HepG2 (cell line): ENCODE data around the gene SLC16A2. TPM values are rescaled to one million over a fixed set of nuclear protein-coding genes. Genes with fewer than 3 reads are reported as not detected.

ENCODE experiments used
- ATAC-seq: fragments of 200-7000 bp; cut with Tn5 transposase; 3 replicates; pipeline ENCODE4 v1.9.1; 2020; ENCODE audit warnings: mild to moderate bottlenecking, moderate library complexity
- BruUV-seq: library from RNA; stranded (reverse); fragments of 400-500 nt; replicated peaks from 2 replicates; lab custom pipeline; 2021; lab: Mats Ljungman, UMichigan
- CTCF ChIA-PET: fragments of 300-600 bp; formaldehyde crosslinking; extraction: SDS; loops from one replicate; lab custom pipeline; 2021; ENCODE audit warnings: low total read pairs, inconsistent platforms, low intra/inter-chr PET ratio; lab: Yijun Ruan, JAX
- POLR2A ChIA-PET: fragments of 350-600 bp; sonication (Branson Sonifier 250); formaldehyde crosslinking; loops from one replicate; lab custom pipeline; 2020; ENCODE audit warnings: antibody characterized with exemption, inconsistent platforms; lab: Yijun Ruan, JAX
- DNase-seq: peaks from one replicate; pipeline ENCODE4 v3.0.0-alpha.2; 2015; ENCODE audit warnings: low spot score
- FAIRE-seq: peaks from 3 replicates; lab custom pipeline; 2011; peaks lifted over from hg19 to GRCh38; lab: Jason Lieb, UNC
- H2AFZ ChIP-seq: one replicate; pipeline ENCODE4 v1.6.1; 2011; ENCODE audit warnings: low read length, inconsistent platforms
- H3K27ac ChIP-seq: fragments of 300-600 bp; 3 replicates; pipeline ENCODE4 v1.8.0; 2011; ENCODE audit warnings: mixed run types, mild to moderate bottlenecking, mixed read lengths, low read length, inconsistent platforms; ENCODE audit not compliant: insufficient read depth; ENCODE audit errors: extremely low read length
- H3K27me3 ChIP-seq, 2 experiments: fragments of 200-600 bp in 1 of 2; 2 replicates in 1 of 2; 3 replicates in 1 of 2; pipeline versions ENCODE4 v1.6.0 to v1.8.0; 2011; ENCODE audit warnings: low read length in 2 of 2, mild to moderate bottlenecking in 2 of 2, moderate library complexity in 2 of 2, inconsistent platforms in 1 of 2; ENCODE audit not compliant: insufficient read depth in 2 of 2, control insufficient read depth in 1 of 2
- H3K36me3 ChIP-seq, 2 experiments: fragments of 200-600 bp in 1 of 2; replicated peaks in 1 of 2; 2 replicates in 1 of 2; 3 replicates in 1 of 2; pipeline versions ENCODE4 v1.5.1 to v1.8.0; 2011; ENCODE audit warnings: low read length in 2 of 2, inconsistent platforms in 1 of 2; ENCODE audit not compliant: insufficient read depth in 2 of 2, control insufficient read depth in 1 of 2
- H3K4me1 ChIP-seq: 2 replicates; pipeline ENCODE4 v1.5.1; 2012; ENCODE audit warnings: low read length, inconsistent platforms; ENCODE audit not compliant: insufficient read depth
- H3K4me2 ChIP-seq: 2 replicates; pipeline ENCODE4 v1.6.0; 2011; ENCODE audit warnings: low read depth, low read length, inconsistent platforms
- H3K4me3 ChIP-seq, 3 experiments: fragments of 200-600 bp in 1 of 3; sonication (generic), shearing (Covaris generic) in 1 of 3; replicated peaks in 1 of 3; 2 replicates each; pipeline ENCODE4 v1.5.1; 2011 to 2016; ENCODE audit warnings: low read length in 3 of 3, inconsistent platforms in 2 of 3, low read depth in 2 of 3, mild to moderate bottlenecking in 2 of 3, control low read depth in 1 of 3, mixed read lengths in 1 of 3; ENCODE audit not compliant: insufficient read depth in 1 of 3
- H3K79me2 ChIP-seq: one replicate; pipeline ENCODE4 v1.6.1; 2011; ENCODE audit warnings: low read length, inconsistent platforms; ENCODE audit not compliant: insufficient read depth
- H3K9ac ChIP-seq: 2 replicates; pipeline ENCODE4 v1.6.0; 2011; ENCODE audit warnings: mild to moderate bottlenecking, low read depth, low read length, inconsistent platforms; ENCODE audit not compliant: insufficient read depth
- H3K9me3 ChIP-seq: 2 replicates; pipeline ENCODE4 v1.5.1; 2012; ENCODE audit warnings: mild to moderate bottlenecking, low read length
- H4K20me1 ChIP-seq: 2 replicates; pipeline ENCODE4 v1.6.0; 2011; ENCODE audit warnings: inconsistent platforms, mild to moderate bottlenecking, low read length, moderate library complexity; ENCODE audit not compliant: insufficient read depth
- CBX2 ChIP-seq, 2 experiments: fragments of 200-600 bp in 1 of 2; sonication (generic); formaldehyde crosslinking in 1 of 2; IDR thresholded peaks; 2 replicates each; pipeline versions ENCODE4 v1.7.0 to v1.8.1; 2018 to 2022; ENCODE audit warnings: low read depth in 2 of 2, low read length in 1 of 2, mild to moderate bottlenecking in 1 of 2, missing genetic modification reagents in 1 of 2
- EED ChIP-seq: sonication (generic); formaldehyde crosslinking; IDR thresholded peaks from 2 replicates; pipeline ENCODE4 v1.5.0; 2020; ENCODE audit warnings: mild to moderate bottlenecking, missing genetic modification reagents
- FOXK1 ChIP-seq: sonication (generic); formaldehyde crosslinking; IDR thresholded peaks from 2 replicates; pipeline ENCODE4 v1.4.0; 2020; ENCODE audit warnings: low read depth, missing genetic modification reagents, borderline replicate concordance
- GATAD2A ChIP-seq: IDR thresholded peaks from 2 replicates; pipeline ENCODE4 v1.6.1; 2016
- JDP2 ChIP-seq: sonication (generic); formaldehyde crosslinking; IDR thresholded peaks from 2 replicates; pipeline ENCODE4 v1.8.1; 2022; ENCODE audit warnings: missing genetic modification reagents, borderline replicate concordance
- NCOA1 ChIP-seq: sonication (generic); formaldehyde crosslinking; IDR thresholded peaks from 2 replicates; pipeline ENCODE4 v1.9.0; 2021; ENCODE audit warnings: missing genetic modification reagents
- SNAPC2 ChIP-seq: sonication (generic); formaldehyde crosslinking; IDR thresholded peaks from 2 replicates; pipeline ENCODE4 v1.8.1; 2022; ENCODE audit warnings: mild to moderate bottlenecking, missing genetic modification reagents
- SRF ChIP-seq: IDR thresholded peaks from 2 replicates; pipeline ENCODE4 v1.6.1; 2011; ENCODE audit warnings: mild to moderate bottlenecking, low read depth, low read length, moderate library complexity
- SYNCRIP ChIP-seq: fragments of 200-400 bp; formaldehyde crosslinking; IDR thresholded peaks from 2 replicates; pipeline ENCODE4 v1.6.1; 2018; ENCODE audit warnings: mild to moderate bottlenecking, low read depth, low read length; ENCODE audit not compliant: insufficient read depth
- TSC22D2 ChIP-seq: sonication (generic); formaldehyde crosslinking; IDR thresholded peaks from 2 replicates; pipeline ENCODE4 v1.5.1; 2020; ENCODE audit warnings: missing genetic modification reagents, mild to moderate bottlenecking, borderline replicate concordance
- ZNF17 ChIP-seq: sonication (generic); formaldehyde crosslinking; IDR thresholded peaks from 2 replicates; pipeline ENCODE4 v1.5.0; 2020; ENCODE audit warnings: mild to moderate bottlenecking, missing genetic modification reagents
- ZNF20 ChIP-seq: sonication (generic); formaldehyde crosslinking; IDR thresholded peaks from 2 replicates; pipeline ENCODE4 v1.4.0; 2020; ENCODE audit warnings: mild to moderate bottlenecking, moderate library complexity, missing genetic modification reagents
- ZNF33A ChIP-seq: sonication (generic); formaldehyde crosslinking; IDR thresholded peaks from 2 replicates; pipeline ENCODE4 v1.5.1; 2020; ENCODE audit warnings: missing genetic modification reagents, mild to moderate bottlenecking, moderate library complexity, borderline replicate concordance
- WGBS: methylation state at CpG from one replicate; pipeline ENCODE4 v1.1.6; 2017; ENCODE audit warnings: low lambda C conversion rate; 5-methylcytosine and 5-hydroxymethylcytosine counted together
- in situ Hi-C: cut with HindIII; loops from 2 replicates; pipeline ENCODE4 v1.10.0; 2017; ENCODE audit warnings: low pct_unique_long_range_greater_than_20kb; ENCODE audit not compliant: extremely low pct_ligation_motif_present
- intact Hi-C: fragments of 100-400 bp; cut with micrococcal nuclease; formaldehyde crosslinking; loops from one replicate; pipeline ENCODE4 v1.10.0; 2022; ENCODE audit not compliant: unreplicated experiment
- polyA plus RNA-seq, 8 experiments: library from polyadenylated mRNA; depleted of rRNA in 3 of 8; stranded (reverse) in 7 of 8; unstranded in 1 of 8; fragments of >200 nt; fragmentation: Illumina TruSeq in 4 of 8; extraction: Trizol in 4 of 8; gene quantifications; 2 replicates each; pipeline versions ENCODE4 v1.2.1 to v1.2.3, GENCODE V29; 2011 to 2016; ENCODE audit warnings: low read depth in 4 of 8, missing spikeins in 1 of 8, mixed read lengths in 1 of 8; ENCODE audit not compliant: insufficient read depth in 1 of 8
- total RNA-seq, 5 experiments: library from RNA; depleted of rRNA; stranded (reverse); fragments of >200 nt; fragmentation: Illumina TruSeq; extraction: Trizol; gene quantifications; 2 replicates each; pipeline ENCODE4 v1.2.3, GENCODE V29; 2016; ENCODE audit warnings: low read depth in 1 of 5
- TF ChIP-seq, protein P1 (sequence below): IDR thresholded peaks from 2 replicates; pipeline ENCODE4 v1.6.1; 2016; ENCODE audit warnings: low read depth, control low read depth
- TF ChIP-seq, protein P2 (sequence below): IDR thresholded peaks from 2 replicates; pipeline ENCODE4 v1.6.1; 2016; ENCODE audit warnings: mild to moderate bottlenecking, missing biosample characterization, missing genetic modification reagents
- TF ChIP-seq, protein P3 (sequence below), 2 experiments: sonication (generic) in 1 of 2; formaldehyde crosslinking in 1 of 2; IDR thresholded peaks; 2 replicates each; pipeline versions ENCODE4 v1.4.0 to v1.6.1; 2016 to 2020; ENCODE audit warnings: borderline replicate concordance in 1 of 2, low read depth in 1 of 2, mild to moderate bottlenecking in 1 of 2, missing genetic modification reagents in 1 of 2
- TF ChIP-seq, protein P4 (sequence below): sonication (generic); formaldehyde crosslinking; IDR thresholded peaks from 2 replicates; pipeline ENCODE4 v1.5.1; 2020; ENCODE audit warnings: missing genetic modification reagents, mild to moderate bottlenecking, borderline replicate concordance

SLC16A2 gene
- total and polyA plus RNA-seq, 2 of the 13 experiments (the other 11 are each of a cell fraction or from before 2014, with no cell fraction given) = 0.07 to 0.08 TPM

DNA sequence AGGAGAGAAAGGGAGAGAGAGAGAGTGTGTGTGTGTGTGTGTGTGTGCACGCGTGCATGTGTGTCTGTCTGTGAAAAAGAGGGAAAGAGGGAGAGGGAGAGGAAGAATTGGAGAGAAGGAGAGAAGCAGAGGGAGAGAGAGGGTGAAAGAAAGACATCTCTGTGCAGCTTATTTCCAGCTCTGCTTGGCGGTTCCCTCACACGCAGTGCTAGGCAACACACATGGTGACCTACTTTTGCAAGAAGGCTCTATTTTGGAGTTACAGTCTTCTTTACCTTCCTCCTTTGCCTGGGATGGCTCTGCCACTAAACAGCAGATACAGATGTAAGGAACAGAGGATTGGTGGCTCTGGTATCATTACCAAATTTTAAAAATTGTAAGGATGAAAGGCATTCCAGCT is 40.1 kb downstream of the SLC16A2 start (continued):
- TF ChIP-seq, protein P1, sequence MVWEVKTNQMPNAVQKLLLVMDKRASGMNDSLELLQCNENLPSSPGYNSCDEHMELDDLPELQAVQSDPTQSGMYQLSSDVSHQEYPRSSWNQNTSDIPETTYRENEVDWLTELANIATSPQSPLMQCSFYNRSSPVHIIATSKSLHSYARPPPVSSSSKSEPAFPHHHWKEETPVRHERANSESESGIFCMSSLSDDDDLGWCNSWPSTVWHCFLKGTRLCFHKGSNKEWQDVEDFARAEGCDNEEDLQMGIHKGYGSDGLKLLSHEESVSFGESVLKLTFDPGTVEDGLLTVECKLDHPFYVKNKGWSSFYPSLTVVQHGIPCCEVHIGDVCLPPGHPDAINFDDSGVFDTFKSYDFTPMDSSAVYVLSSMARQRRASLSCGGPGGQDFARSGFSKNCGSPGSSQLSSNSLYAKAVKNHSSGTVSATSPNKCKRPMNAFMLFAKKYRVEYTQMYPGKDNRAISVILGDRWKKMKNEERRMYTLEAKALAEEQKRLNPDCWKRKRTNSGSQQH = no peak
- TF ChIP-seq SRF (no peak), ZNF20 (CRISPR knock-in tag) (no peak), SNAPC2 (CRISPR knock-in tag) (no peak), SYNCRIP (no peak), EED (no peak)
- TF ChIP-seq, protein P2, sequence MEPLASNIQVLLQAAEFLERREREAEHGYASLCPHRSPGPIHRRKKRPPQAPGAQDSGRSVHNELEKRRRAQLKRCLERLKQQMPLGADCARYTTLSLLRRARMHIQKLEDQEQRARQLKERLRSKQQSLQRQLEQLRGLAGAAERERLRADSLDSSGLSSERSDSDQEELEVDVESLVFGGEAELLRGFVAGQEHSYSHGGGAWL (CRISPR knock-in tag) = no peak

DNA sequence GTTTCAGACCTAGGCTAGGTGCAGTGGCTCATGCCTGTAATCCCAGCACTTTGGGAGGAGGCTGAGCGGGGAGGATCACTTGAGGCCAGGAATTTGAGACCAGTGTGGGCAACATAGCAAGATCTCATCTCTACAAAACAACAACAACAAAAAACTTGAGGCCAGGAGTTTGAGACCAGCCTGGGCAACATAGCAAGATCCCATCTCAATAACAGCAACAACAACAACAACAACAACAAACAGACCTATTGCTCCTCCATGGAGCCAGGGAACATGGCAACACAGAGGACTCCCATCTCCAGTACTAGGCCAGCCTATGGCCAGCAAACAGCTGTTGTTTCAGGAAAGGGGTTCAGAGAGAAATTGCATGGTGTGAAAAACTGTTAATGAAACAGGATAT is 43.4 kb downstream of the SLC16A2 start:
- Histone ChIP-seq H3K4me3 (no peak overlapping the region), H3K9ac (no peak overlapping the region), H3K9me3 (no peaks in the 10 kb centered on the region), H3K4me1 (no peaks in the 10 kb centered on the region), H3K4me2 (no peak overlapping the region), H3K27ac (no peak overlapping the region), H4K20me1 (no peaks in the 10 kb centered on the region), H3K36me3 (no peaks in the 10 kb centered on the region), H3K79me2 (no peaks in the 10 kb centered on the region), H3K27me3 (no peaks in the 10 kb centered on the region; a peak in 1 of 5 replicates), H2AFZ (no peak overlapping the region)
- in situ Hi-C loops (no loop called here), intact Hi-C loops (no loop called here)
- DNase-seq = no peak
- WGBS = 0% methylated on average over 1 of the region's 1 CpG
- no peak for FAIRE-seq
- no peak for ATAC-seq
- ChIA-PET CTCF (no interaction called here), POLR2A (no interaction called here)
- no TSS peak for BruUV-seq
- TF ChIP-seq FOXK1 (CRISPR knock-in tag) (no peak), GATAD2A (no peak), CBX2 (IDR thresholded peaks at IDR 0.05; ENCODE audit: low read depth, low read length) (no peak), CBX2 (CRISPR knock-in tag; IDR thresholded peaks at IDR 0.05; ENCODE audit: low read depth) (no peak), TSC22D2 (CRISPR knock-in tag) (no peak), ZNF17 (CRISPR knock-in tag) (no peak), ZNF33A (no peak), JDP2 (no peak), NCOA1 (CRISPR knock-in tag) (no peak)
- TF ChIP-seq, protein P3, sequence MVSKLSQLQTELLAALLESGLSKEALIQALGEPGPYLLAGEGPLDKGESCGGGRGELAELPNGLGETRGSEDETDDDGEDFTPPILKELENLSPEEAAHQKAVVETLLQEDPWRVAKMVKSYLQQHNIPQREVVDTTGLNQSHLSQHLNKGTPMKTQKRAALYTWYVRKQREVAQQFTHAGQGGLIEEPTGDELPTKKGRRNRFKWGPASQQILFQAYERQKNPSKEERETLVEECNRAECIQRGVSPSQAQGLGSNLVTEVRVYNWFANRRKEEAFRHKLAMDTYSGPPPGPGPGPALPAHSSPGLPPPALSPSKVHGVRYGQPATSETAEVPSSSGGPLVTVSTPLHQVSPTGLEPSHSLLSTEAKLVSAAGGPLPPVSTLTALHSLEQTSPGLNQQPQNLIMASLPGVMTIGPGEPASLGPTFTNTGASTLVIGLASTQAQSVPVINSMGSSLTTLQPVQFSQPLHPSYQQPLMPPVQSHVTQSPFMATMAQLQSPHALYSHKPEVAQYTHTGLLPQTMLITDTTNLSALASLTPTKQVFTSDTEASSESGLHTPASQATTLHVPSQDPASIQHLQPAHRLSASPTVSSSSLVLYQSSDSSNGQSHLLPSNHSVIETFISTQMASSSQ (IDR thresholded peaks at IDR 0.05; ENCODE audit: low read depth) = no peak
- TF ChIP-seq, protein P3 (CRISPR knock-in tag; IDR thresholded peaks at IDR 0.05; ENCODE audit: borderline replicate concordance) = no peak
- TF ChIP-seq, protein P4, sequence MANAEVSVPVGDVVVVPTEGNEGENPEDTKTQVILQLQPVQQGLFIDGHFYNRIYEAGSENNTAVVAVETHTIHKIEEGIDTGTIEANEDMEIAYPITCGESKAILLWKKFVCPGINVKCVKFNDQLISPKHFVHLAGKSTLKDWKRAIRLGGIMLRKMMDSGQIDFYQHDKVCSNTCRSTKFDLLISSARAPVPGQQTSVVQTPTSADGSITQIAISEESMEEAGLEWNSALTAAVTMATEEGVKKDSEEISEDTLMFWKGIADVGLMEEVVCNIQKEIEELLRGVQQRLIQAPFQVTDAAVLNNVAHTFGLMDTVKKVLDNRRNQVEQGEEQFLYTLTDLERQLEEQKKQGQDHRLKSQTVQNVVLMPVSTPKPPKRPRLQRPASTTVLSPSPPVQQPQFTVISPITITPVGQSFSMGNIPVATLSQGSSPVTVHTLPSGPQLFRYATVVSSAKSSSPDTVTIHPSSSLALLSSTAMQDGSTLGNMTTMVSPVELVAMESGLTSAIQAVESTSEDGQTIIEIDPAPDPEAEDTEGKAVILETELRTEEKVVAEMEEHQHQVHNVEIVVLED = no peak
